ENCODE results near the gene NPLOC4. TPM values are rescaled to one million over a fixed set of nuclear protein-coding genes. Genes with fewer than 3 reads are reported as not detected.
A peak's percentile ranks its signal among the peaks of the same experiment; 100 is the strongest.

The NPLOC4 gene
- total and polyA plus RNA-seq, 2 of the 13 experiments (the other 11 are each of a cell fraction or from before 2014, with no cell fraction given) = 57.0 to 97.0 TPM

DNA sequence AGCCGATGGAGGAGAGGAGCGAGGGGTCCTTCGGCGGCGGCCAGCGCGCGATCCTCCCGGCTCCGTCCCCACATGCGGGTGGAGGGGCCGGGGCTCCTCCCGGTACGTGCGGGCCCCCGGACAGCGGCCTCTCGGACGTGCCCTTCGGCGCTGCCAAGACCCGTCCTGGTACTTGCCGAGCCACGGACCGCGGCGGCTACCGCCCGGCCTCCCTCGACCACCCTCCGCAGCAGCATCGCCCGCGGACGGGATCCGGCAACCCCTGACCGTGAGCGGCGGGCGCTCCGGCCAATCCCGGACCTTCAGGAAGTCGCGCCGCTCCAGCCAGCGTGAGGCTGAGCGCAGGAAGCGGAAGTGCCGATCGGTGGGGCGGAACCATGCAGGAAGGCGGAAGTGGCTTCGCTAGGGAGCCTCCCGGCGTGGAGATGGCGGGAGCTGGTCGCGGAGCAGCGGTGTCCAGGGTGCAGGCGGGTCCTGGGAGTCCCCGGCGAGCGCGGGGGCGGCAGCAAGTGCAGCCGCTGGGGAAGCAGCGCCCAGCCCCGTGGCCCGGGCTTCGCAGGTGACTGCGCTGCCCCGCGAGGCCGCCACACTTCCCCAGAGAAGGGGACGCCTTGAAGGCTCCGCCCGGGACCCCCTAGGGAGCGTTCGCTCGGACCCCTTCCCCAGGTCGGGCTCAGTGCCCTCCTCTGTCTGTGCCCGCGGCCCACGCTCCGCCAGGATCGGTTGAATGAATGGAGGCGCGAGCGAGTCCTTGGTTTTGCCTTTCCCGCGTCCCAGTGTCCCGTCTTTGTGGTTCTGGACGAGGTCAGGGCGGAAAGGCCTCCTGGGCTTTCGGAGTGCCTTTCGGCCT, 29.7 kb upstream of the NPLOC4 start, which contains the start of the genes CCDC137 and OXLD1 (continued):
- TF ChIP-seq GABPB1 (CRISPR knock-in tag; IDR thresholded peaks at IDR 0.05) = peak; percentile 100
- TF ChIP-seq ZNF101 (CRISPR knock-in tag; IDR thresholded peaks at IDR 0.05; ENCODE audit: borderline replicate concordance, low read depth) = 0 out of 2 replicates have a peak, but pooled peaks have one; percentile 33
- no peak for TF ChIP-seq ZFP82 (CRISPR knock-in tag; IDR thresholded peaks at IDR 0.05; ENCODE audit: borderline replicate concordance)
- TF ChIP-seq RNF2 (conservative IDR thresholded peaks at IDR 0.05; ENCODE audit: low read depth) = no peak
- peak; percentile 85 for TF ChIP-seq ZNF383 (CRISPR knock-in tag; IDR thresholded peaks at IDR 0.05; ENCODE audit: borderline replicate concordance)
- TF ChIP-seq AGO2 (optimal IDR thresholded peaks at IDR 0.05; ENCODE audit: low read depth, low read length) = peak; percentile 80
- no peak for TF ChIP-seq ZBTB1 (CRISPR knock-in tag; IDR thresholded peaks at IDR 0.05; ENCODE audit: borderline replicate concordance)
- TF ChIP-seq SMARCC2 (IDR thresholded peaks at IDR 0.05) = no peak
- peak; percentile 82 for TF ChIP-seq KDM5A (IDR thresholded peaks at IDR 0.05; ENCODE audit: borderline replicate concordance, low read length)
- 0 out of 2 replicates have a peak, but pooled peaks have one; percentile 79 for TF ChIP-seq ZNF430 (CRISPR knock-in tag; IDR thresholded peaks at IDR 0.05)
- TF ChIP-seq REXO4 (CRISPR knock-in tag; IDR thresholded peaks at IDR 0.05; ENCODE audit: borderline replicate concordance) = peak; percentile 85; the same call in 1 of the 2 replicates
- no peak for TF ChIP-seq SMC3 (IDR thresholded peaks at IDR 0.05; ENCODE audit: low read length)
- no peak for TF ChIP-seq ZC3H4 (CRISPR knock-in tag; IDR thresholded peaks at IDR 0.05; ENCODE audit: borderline replicate concordance)
- TF ChIP-seq NFE2L2 (IDR thresholded peaks at IDR 0.05; ENCODE audit: low read length) = no peak
- no peak for TF ChIP-seq ZNF232 (CRISPR knock-in tag; IDR thresholded peaks at IDR 0.05; ENCODE audit: borderline replicate concordance)
- TF ChIP-seq ZNF616 (CRISPR knock-in tag; IDR thresholded peaks at IDR 0.05; ENCODE audit: low read depth) = peak; percentile 85; the same call in 1 of the 2 replicates
- TF ChIP-seq, protein P1, sequence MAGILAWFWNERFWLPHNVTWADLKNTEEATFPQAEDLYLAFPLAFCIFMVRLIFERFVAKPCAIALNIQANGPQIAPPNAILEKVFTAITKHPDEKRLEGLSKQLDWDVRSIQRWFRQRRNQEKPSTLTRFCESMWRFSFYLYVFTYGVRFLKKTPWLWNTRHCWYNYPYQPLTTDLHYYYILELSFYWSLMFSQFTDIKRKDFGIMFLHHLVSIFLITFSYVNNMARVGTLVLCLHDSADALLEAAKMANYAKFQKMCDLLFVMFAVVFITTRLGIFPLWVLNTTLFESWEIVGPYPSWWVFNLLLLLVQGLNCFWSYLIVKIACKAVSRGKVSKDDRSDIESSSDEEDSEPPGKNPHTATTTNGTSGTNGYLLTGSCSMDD (CRISPR knock-in tag; IDR thresholded peaks at IDR 0.05) = no peak
- TF ChIP-seq, protein P2, sequence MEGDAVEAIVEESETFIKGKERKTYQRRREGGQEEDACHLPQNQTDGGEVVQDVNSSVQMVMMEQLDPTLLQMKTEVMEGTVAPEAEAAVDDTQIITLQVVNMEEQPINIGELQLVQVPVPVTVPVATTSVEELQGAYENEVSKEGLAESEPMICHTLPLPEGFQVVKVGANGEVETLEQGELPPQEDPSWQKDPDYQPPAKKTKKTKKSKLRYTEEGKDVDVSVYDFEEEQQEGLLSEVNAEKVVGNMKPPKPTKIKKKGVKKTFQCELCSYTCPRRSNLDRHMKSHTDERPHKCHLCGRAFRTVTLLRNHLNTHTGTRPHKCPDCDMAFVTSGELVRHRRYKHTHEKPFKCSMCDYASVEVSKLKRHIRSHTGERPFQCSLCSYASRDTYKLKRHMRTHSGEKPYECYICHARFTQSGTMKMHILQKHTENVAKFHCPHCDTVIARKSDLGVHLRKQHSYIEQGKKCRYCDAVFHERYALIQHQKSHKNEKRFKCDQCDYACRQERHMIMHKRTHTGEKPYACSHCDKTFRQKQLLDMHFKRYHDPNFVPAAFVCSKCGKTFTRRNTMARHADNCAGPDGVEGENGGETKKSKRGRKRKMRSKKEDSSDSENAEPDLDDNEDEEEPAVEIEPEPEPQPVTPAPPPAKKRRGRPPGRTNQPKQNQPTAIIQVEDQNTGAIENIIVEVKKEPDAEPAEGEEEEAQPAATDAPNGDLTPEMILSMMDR (CRISPR knock-in tag; IDR thresholded peaks at IDR 0.05) = no peak
- TF ChIP-seq ZFYVE20 (CRISPR knock-in tag; IDR thresholded peaks at IDR 0.05; ENCODE audit: borderline replicate concordance, low read depth) = no peak
- TF ChIP-seq EP300 (IDR thresholded peaks at IDR 0.05; ENCODE audit: low read depth in 2 of 2, low read length in 2 of 2) = no peak; a peak in 1 of 4 replicates
- TF ChIP-seq EP300 (CRISPR knock-in tag; IDR thresholded peaks at IDR 0.05; ENCODE audit: borderline replicate concordance) = peak; percentile 6; the same call in 1 of the 2 replicates
- TF ChIP-seq, protein P3, sequence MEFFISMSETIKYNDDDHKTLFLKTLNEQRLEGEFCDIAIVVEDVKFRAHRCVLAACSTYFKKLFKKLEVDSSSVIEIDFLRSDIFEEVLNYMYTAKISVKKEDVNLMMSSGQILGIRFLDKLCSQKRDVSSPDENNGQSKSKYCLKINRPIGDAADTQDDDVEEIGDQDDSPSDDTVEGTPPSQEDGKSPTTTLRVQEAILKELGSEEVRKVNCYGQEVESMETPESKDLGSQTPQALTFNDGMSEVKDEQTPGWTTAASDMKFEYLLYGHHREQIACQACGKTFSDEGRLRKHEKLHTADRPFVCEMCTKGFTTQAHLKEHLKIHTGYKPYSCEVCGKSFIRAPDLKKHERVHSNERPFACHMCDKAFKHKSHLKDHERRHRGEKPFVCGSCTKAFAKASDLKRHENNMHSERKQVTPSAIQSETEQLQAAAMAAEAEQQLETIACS (CRISPR knock-in tag; IDR thresholded peaks at IDR 0.05) = no peak
- no peak for TF ChIP-seq NCOR1 (IDR thresholded peaks at IDR 0.05; ENCODE audit: borderline replicate concordance, low read length)
- no peak for TF ChIP-seq ZNF552 (CRISPR knock-in tag; IDR thresholded peaks at IDR 0.05; ENCODE audit: borderline replicate concordance)
- TF ChIP-seq FOXA3 (CRISPR knock-in tag; IDR thresholded peaks at IDR 0.05) = peak; percentile 47; the same call in 1 of the 2 replicates
- peak; percentile 99 for TF ChIP-seq ELF1 (CRISPR knock-in tag; IDR thresholded peaks at IDR 0.05)
- TF ChIP-seq MED13 (CRISPR knock-in tag; IDR thresholded peaks at IDR 0.05) = peak; percentile 22; the same call in 1 of the 2 replicates

Measured in HepG2 (cell line).